Activated CD4-positive, alpha-beta T cell treated with anti-CD3 and anti-CD28 coated beads, Interleukin-2, amount 50 U/mL, for 16 hours (primary cell): ENCODE results near the gene AMDHD2.
"Not testable (repeated sequence)": the region's sequence is repeated elsewhere in the genome, so short reads cannot be mapped to it uniquely, and the experiment has no call there.

Source experiments
- DNase-seq: peaks from one replicate; pipeline ENCODE4 v3.0.0-alpha.2; 2020

AMDHD2 gene, protein sequence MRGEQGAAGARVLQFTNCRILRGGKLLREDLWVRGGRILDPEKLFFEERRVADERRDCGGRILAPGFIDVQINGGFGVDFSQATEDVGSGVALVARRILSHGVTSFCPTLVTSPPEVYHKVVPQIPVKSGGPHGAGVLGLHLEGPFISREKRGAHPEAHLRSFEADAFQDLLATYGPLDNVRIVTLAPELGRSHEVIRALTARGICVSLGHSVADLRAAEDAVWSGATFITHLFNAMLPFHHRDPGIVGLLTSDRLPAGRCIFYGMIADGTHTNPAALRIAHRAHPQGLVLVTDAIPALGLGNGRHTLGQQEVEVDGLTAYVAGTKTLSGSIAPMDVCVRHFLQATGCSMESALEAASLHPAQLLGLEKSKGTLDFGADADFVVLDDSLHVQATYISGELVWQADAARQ

DNA sequence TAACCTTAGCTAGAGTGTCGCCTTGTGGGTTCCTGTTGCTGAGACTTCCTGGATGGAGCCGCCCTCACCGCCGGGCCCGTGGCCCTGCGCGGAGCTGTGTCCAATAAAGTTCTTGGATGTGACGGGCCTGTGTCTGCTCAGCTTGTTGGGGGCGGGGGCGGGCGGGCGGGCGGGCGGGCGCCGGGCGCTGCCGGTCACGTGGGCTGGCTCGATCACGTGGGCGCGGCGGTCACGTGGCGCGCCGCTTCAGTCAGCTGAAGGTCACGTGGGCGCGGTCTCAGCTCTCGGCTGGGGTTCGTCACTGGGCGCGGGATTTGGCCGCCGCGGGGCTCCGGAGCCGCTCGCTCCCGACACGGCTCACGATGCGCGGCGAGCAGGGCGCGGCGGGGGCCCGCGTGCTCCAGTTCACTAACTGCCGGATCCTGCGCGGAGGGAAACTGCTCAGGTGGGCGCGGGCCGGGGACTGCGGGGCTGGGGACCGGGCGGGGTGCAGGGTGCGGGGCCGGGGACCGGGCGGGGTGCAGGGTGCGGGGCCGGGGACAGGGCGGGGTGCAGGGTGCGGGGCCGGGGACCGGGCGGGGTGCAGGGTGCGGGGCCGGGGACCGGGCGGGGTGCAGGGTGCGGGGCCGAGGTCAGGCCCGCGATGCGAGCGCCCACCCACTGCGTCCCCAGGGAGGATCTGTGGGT lies at the start of gene AMDHD2:
TSS of gene AMDHD2 (plus strand) at position 275 of the 687 bp plus-strand sequence. CDS start at position 363, 88 bp downstream.
- peak; percentile 91 for DNase-seq

DNA sequence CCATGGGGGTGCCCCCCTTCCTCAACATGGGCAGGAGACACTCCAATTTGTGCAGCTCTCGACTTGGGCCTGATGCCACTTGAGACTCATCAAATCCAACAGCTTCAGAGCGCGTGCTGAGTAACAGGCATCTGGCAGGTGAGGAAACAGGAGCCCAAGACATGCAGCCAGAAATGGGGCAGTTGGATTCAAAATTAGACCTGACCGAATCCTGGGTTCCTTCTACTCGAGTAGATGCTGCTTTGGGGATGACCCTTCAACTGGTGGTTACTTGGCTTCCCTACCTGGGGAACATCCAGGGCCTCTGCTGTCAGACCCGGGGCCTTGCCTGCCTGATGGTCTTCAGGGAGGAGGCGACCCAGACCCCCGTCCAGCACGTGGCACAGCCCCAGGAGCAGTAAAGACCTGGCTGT lies 49.6 kb upstream of the AMDHD2 start:
- DNase-seq = no peak

DNA sequence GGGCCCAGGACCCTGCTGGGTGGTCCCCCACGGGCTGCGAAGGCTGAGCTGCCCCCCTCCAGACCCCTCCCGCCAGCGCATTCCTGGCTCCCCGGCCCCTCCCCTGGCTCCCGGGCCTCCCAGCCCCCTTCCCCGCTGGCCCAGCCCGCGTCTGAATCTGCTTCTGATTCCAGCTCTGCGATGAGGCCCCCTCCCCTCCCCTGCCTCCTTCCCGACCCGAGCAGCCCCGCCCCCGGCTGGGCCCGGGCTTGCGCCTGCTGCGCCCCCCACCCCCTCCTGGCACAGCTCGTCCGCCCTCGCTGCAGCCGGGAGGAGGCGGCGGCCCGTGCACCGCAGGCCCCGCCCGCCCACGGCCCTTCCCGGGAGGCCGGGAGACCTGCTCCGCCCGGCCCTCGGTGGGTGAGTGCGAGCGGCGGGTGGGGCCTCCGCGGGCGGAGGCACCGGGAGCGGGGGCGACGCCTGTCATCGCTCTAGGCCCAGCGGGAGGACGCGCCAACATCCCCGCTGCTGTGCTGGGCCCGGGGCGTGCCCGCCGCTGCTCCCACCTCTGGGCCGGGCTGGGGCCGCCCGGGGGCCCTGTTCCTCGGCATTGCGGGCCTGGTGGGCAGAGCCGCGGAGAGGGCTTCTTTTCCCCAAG lies 49.0 kb upstream of the AMDHD2 start, which contains the start of gene NTN3:
TSS of gene NTN3 (plus strand) at position 282 of the 637 bp plus-strand sequence. CDS start 405 bp downstream, outside the sequence.
- no peak for DNase-seq

DNA sequence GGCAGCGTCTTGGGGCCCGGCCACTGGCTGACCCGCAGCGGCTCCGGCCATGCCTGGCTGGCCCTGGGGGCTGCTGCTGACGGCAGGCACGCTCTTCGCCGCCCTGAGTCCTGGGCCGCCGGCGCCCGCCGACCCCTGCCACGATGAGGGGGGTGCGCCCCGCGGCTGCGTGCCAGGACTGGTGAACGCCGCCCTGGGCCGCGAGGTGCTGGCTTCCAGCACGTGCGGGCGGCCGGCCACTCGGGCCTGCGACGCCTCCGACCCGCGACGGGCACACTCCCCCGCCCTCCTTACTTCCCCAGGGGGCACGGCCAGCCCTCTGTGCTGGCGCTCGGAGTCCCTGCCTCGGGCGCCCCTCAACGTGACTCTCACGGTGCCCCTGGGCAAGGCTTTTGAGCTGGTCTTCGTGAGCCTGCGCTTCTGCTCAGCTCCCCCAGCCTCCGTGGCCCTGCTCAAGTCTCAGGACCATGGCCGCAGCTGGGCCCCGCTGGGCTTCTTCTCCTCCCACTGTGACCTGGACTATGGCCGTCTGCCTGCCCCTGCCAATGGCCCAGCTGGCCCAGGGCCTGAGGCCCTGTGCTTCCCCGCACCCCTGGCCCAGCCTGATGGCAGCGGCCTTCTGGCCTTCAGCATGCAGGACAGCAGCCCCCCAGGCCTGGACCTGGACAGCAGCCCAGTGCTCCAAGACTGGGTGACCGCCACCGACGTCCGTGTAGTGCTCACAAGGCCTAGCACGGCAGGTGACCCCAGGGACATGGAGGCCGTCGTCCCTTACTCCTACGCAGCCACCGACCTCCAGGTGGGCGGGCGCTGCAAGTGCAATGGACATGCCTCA lies 48.3 kb upstream of the AMDHD2 start:
- DNase-seq = no peak

DNA sequence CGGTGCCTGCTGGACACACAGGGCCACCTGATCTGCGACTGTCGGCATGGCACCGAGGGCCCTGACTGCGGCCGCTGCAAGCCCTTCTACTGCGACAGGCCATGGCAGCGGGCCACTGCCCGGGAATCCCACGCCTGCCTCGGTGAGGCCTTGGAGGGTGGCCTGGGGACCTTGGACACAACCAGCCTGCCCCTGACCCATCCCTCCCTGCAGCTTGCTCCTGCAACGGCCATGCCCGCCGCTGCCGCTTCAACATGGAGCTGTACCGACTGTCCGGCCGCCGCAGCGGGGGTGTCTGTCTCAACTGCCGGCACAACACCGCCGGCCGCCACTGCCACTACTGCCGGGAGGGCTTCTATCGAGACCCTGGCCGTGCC lies 47.7 kb upstream of the AMDHD2 start:
- DNase-seq = no peak

DNA sequence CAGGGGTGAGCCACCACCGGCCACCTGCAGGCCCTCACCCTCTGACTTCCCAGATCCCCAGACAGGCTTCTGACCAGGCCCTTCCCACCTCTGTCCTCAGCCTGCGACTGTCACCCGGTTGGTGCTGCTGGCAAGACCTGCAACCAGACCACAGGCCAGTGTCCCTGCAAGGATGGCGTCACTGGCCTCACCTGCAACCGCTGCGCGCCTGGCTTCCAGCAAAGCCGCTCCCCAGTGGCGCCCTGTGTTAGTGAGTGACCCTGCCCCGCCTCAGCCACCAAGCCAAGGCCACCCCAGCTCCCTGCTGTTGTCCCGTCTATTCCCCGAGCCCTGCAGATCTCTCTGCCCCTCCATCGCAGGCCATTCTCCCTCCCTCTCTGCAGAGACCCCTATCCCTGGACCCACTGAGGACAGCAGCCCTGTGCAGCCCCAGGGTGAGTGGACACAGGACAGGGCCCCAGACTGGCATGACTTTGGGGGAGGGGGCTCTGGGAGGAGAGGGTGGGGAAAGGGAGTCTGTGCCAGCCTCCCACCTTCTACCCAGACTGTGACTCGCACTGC lies 47.2 kb upstream of the AMDHD2 start:
- DNase-seq = no peak

DNA sequence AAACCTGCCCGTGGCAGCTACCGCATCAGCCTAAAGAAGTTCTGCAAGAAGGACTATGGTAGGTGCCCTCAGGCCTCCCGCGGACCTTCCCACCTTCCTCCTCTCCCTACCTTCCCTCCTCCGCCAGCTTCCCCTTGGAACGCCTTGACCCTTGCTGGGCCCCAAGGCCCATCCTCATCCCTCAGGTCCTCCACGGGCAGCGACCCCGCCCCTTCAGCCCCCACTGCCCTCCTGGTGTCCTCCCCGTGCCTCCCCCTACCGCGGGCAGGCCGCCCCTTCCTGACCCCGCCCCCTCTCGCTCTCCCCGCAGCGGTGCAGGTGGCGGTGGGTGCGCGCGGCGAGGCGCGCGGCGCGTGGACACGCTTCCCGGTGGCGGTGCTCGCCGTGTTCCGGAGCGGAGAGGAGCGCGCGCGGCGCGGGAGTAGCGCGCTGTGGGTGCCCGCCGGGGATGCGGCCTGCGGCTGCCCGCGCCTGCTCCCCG lies 46.7 kb upstream of the AMDHD2 start:
- DNase-seq = peak; percentile 20

DNA sequence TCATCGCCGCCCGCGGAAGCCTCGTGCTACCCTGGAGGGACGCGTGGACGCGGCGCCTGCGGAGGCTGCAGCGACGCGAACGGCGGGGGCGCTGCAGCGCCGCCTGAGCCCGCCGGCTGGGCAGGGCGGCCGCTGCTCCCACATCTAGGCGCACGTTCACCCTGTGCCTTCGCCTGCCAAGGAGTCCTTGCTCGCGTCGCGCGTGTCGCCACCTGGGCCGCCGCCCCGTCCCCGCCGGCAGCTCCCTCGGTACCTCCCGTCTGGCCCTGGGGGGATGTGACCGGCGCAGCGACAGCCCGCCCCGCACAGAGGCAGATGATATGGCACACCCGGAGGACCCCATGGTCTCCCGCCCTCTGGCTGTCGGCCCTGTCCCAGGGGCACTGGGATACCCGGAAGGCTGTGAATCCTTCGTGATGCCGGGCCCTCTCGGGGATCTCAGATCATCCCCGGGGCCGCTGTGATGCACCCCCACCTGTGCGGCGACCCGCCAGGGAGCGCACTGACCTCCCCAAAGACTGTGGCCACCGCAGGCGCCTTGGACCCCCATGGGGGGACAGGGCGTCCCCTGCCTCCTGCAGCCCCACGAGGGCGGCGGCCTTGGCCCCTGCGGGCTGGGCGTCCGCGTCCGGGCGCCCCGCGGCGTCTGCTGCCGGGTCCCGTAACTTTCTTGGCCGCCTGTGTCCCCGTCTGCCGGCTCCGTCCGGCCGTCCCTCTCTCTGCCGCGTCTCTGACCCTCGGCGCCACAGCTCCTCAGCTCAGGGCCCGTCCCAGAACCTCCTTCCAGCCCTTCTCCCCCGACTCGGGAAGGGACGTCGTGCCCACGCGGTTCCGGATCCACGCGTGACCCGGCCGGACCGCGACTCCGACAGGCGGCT lies 45.9 kb upstream of the AMDHD2 start:
- DNase-seq = peak; percentile 57

DNA sequence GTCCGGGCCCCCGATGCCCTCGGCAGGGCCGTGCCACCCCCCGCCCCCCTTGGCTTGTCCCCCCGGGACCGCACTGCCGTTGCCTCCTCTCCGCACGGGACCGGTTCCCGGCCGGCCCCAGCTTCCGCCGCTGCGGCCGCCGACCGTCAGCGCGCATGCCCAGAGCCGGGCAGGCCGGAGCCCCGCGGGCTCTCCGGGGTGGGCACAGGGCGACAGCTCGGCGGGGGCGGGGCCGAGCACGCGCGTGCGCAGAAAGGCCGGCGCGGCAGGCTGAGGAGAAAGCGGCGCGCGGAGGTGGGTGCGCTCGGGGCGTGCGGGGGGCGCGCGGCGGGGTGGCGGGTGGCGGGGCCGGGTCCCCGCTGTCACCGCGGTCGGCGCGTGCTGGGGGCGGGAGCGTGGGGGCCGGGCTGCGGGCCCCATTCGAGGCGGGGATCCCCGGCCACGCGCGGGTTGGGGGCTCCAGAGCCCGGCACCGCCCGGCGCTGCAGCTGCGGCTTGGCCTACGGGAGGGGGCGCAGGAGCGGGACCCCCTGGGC lies 45.2 kb upstream of the AMDHD2 start, which contains the start of gene TBC1D24:
TSS of gene TBC1D24 (plus strand) at position 251 of the 536 bp plus-strand sequence. CDS start 21,022 bp downstream, outside the sequence.
- DNase-seq = peak; percentile 90

DNA sequence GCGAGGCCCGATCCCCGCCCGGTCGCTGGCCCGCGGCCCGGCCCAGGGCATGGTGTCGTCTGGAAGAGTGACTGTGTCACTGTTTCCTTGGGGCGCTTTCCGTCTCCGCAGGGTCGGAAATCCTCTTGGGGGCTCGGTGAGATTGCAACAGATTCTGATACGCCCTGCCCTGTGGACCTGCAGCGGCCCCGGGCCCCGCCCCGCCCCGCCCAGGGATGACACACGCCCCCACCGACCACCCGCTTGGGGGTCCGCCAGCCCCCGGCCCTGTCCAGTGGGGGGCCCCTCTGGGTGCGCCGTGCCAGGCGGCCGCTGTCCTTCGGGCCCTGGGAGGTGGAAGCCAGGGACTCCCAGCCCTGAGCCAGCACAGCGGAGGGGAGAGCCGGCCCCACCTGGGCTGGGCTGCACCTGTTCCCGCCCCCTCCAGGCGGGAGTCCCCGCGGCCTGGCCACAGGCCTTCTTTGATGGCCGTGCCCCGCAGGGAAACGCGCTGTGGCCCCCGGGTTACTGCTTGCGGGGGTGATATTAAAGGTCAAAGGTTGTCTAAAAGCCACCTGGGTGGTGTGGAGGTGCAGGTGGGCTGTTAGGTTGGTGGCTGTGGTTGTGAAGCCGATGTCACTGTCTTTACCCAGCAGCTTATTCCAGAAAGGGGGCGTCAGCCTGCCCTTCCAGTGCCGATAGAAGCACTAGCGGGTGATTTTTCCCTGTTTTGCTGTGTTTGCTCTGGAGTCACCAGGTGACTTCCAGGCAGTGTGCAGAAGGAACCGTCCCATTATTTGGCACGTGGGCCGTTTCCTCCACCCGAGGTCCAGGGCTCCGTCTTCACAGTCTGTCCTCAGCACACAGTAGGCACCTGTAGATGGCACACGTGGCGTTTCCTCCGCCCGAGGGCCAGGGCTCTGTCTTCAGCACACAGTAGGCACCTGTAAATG lies 44.5 kb upstream of the AMDHD2 start:
- DNase-seq = peak; percentile 47

DNA sequence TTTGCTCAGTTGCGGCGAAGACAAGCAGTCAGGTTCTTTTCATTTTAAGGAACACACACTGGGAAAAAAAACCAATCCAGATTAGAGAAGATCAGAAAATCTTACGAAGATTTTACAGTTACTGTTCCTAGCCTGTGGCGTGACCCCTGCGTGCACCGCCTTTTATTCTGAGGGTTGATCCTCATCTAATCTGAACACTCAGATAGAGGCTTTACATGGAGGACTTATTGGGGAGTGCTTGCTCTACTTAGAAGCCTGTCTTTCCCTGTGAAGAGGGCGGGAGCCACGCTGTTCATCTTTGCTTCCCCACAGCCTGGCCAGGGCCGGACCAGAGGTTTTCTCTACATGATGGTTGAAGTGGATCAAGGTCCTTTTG lies 43.8 kb upstream of the AMDHD2 start:
- DNase-seq = no peak

DNA sequence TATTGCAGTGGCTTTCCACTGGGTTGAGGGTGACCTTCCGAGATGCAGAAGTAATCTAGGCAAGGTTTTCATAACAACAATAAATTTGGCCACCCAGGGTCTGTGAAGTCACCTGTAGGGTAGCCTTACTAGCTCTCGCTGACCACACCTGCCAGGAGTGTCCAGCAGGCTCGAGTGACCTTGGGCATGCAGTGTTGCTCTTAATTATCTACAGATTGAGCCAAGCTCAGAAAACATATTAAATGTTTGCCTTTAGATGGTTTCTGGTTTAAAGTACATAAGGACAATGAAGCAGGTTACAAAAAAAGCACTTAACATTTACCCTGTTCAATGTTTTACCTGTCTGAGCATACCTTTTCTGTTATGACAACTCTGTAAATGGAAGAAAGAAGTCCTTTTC lies 43.4 kb upstream of the AMDHD2 start:
- DNase-seq = no peak

DNA sequence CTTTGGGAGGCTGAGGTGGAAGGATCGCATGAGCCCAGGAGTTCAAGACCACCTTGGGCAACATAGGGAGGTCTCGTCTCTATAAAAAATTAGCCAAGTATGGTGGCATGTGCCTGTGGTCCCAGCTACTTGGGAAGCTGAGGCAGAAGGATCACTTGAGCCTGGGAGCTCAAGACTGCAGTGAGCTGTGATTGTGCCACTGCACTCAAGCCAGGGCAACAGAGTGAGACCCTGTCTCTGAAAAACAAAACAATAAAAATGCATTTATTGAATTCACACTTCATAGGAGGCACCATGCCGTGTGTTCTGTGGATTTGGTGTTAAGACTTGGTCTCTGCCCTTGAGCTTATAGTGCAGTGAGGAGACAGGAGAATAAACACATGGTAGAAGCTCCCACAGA lies 42.8 kb upstream of the AMDHD2 start:
- DNase-seq = no peak

DNA sequence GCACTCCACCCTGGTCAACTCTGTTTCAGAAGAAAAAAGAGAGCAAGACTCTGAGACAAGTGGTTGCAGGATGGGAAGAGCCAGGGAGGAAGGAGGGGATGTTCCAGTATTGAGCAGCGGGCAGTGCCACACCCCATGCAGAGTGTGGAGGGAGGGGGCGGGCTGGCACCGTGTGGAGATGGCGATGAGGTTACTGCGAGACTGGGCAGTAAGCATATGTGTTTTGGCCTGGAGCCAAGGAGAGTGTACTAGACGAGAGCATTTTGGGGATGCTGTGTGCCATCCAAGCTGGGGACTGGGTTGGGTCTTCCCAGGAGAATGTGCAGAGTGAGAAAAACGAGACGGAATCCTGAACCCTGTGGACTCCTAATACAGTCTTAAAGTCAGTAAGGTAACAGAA lies 41.9 kb upstream of the AMDHD2 start:
- DNase-seq = no peak

DNA sequence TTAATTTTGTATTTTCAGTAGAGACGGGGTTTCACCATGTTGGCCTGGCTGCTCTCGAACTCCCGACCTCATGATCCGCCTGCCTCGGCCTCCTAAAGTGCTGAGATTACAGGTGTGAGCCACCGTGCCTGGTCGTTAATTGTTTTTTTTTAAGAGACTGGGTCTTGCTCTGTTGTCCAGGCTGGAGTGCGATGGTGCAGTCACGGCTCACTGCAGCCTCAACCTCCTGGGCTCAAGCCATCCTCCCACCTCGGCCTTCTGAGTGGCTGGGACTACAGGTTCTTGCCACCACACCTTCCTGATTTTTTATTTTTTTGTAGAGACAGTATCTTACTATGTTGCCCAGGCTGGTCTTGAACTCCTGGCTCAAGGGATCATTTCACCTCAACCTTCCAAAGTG lies 40.2 kb upstream of the AMDHD2 start:
- DNase-seq = not testable (repeated sequence)

DNA sequence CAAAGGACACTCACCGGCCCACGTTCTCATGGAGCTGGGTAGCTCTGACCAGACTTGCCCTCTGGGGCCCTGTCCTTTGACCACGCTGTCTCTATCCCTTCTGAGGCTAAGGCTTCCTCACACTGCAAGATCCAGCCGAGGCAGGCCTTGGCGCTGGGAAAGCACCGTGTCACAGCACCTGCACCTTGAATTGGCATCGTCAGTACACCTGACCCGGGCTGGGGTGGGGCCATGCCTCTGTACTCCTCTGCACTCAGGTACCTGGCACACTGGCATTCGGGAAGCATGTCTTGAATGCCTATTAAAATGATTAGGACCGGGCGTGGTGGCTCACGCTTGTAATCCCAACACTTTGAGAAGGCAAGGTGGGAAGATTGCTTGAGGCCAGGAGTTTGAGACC lies 39.2 kb upstream of the AMDHD2 start:
- no peak for DNase-seq

DNA sequence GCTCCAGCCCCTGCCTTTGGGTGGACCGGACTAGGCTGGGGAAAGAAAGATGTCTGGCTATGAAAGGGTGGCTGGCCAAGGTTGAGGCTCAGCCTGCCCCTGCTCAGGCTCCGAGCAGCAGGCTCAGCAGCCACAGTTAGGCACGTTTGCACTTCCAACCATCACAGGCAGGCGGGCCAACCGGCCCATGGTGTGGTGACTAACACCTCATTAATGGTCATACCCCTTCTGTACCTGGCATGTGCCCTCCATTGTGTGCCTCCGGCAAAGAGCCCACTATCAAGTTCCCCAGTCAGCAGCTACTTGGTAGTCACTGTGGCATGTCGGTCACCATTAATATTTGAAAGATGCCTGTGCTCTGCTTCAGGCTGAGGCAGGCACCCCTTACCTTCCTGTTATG lies 38.5 kb upstream of the AMDHD2 start:
- no peak for DNase-seq

DNA sequence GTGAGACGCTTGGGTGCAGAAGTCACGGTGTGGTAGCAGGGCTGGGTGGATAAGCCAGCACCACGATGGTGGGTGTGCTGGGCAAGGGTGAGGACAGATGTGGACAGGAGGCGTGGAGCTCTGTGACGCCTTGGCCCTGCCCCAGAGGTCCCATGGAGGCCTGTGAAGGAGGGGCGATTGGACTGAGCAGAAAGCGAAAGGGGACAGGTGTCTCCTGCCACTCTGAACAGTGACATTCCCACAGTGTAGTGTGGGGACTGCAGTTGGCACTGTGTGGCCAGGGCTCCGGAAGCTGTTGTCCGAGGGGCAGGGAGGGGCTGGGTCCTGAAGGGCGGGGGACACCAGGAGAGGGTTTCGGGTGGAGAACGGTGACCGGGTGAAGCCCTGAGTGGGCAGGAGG lies 37.9 kb upstream of the AMDHD2 start:
- DNase-seq = no peak

DNA sequence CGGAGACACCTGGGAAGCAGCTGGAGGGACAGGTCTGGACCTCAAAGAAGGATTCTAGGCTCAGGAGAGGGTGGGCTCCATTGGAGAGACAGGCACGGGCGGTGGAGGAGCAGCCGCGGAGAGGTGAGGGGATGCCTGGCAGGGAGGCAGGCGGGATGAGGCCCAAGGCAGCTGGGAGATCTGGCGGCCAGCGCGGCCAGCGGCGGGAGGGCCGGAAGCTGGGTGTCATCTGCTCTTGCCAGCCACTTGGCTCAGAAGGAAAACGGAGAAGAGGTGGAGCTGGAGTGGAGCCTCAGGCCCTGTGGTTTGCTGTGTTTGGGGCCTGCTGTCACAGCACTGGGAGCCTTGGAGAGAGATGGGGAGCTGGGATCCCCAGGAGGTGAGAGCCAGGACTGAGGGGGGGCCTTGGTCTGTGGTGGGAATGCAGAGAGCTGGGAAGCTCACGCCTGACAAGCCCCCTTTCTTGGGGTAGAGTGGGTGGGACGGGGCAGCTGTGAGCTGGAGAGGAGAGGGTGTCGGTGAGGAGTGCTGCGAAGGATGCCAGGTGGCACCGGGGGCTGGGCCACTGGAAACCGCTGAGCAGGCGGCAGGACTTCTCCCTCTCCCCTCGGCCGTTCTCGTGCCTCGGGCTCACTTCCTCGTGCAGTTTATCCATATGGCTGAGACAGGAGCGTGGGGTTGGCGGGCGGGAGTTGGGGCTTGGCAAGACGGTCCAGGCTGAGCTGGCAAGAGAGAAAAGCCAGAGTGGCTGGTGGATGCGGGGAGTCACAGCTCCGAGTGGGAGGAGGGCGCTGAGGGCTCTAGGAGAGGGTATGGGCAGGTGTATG lies 37.2 kb upstream of the AMDHD2 start:
- DNase-seq = no peak
